T-helper 17 cell (primary cell): Measurements from ENCODE around the gene KLF1. TPM values are rescaled to one million over a fixed set of nuclear protein-coding genes. Genes with fewer than 3 reads are reported as not detected.
"Not testable (repeated sequence)": the region's sequence is repeated elsewhere in the genome, so short reads cannot be mapped to it uniquely, and the experiment has no call there.

Experiments
- ATAC-seq: fragments of 150-1000 bp; cut with Tn5 transposase; 2 replicates; pipeline ENCODE4 v1.10.0; 2021; ENCODE audit warnings: mild to moderate bottlenecking, moderate library complexity
- DNase-seq, 3 donors: peaks; one replicate each; pipeline versions ENCODE4 v3.0.0 to v3.0.0-alpha.2; 2020 to 2021
- H3K9me3 ChIP-seq: one replicate; pipeline ENCODE4 v1.7.0; 2013; ENCODE audit warnings: low read length, mild to moderate bottlenecking; ENCODE audit not compliant: control insufficient read depth, poor library complexity, severe bottlenecking
- H3K27ac Mint-ChIP-seq: one replicate; pipeline ENCODE4 v1.8.0; 2022; ENCODE audit warnings: mild to moderate bottlenecking, moderate library complexity, mixed read lengths
- H3K27me3 Mint-ChIP-seq: one replicate; pipeline ENCODE4 v1.8.0; 2022; ENCODE audit warnings: mixed read lengths
- H3K36me3 Mint-ChIP-seq: one replicate; pipeline ENCODE4 v1.8.0; 2022; ENCODE audit warnings: low read depth, mixed read lengths
- H3K4me1 Mint-ChIP-seq: one replicate; pipeline ENCODE4 v1.8.0; 2022; ENCODE audit warnings: mild to moderate bottlenecking, mixed read lengths
- H3K4me3 Mint-ChIP-seq: one replicate; pipeline ENCODE4 v1.8.0; 2022; ENCODE audit warnings: mild to moderate bottlenecking, moderate library complexity, mixed read lengths
- total RNA-seq, 4 donors: library from RNA in 2 of 4; stranded (reverse) in 2 of 4; gene quantifications; one replicate each; pipeline ENCODE4 v1.2.3 and lab custom pipeline; 2022 to 2026

KLF1 gene
- total RNA-seq (not detected), total RNA-seq (lab: John Stamatoyannopoulos, UW) (0 reads per million in 2 donors)

- no peaks in the 10 kb centered on the region for H3K9me3 ChIP-seq
- Mint-ChIP-seq H3K4me1 (peaks cover 27% of the 10 kb centered on the region), H3K27ac (no peak within 1 kb of the TSS), H3K36me3 (peaks cover 5% of the 10 kb centered on the region), H3K27me3 (no peaks in the 10 kb centered on the region), H3K4me3 (peak within 1 kb of the TSS; percentile 79)
- no peak for DNase-seq
- no peak for ATAC-seq
These were observed at the start of gene KLF1 for GRCh38 chr19:12886969-12887747. Gene KLF1, minus strand, starts transcription at chr19:12887201. Its CDS starts 61 bp downstream, at chr19:12887140.

DNA sequence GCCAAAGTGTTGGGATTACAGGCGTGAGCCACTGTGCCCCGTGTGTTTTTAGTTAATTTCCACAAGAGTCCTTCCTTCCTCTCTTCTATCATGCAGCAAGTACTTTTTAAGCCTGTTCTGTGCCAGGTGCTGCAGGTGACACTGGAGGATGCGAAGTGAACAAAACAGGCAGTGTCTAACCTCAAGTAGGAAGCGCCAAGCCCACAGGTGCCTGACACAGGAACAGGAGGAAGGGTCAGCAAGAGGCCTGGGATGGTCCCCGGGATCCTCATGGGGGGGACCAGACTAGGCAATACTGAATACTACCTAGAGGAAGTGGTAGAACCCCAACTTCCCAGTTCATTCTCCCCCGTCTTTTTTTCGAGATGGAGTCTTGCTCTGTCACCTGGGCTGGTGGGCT is 49.6 kb upstream of the KLF1 start:
- peaks cover 3% of the 10 kb centered on the region for H3K36me3 Mint-ChIP-seq
- H3K4me3 Mint-ChIP-seq = no peak overlapping the region
- no peaks in the 10 kb centered on the region for H3K27me3 Mint-ChIP-seq
- no peak for ATAC-seq
- no peaks in the 10 kb centered on the region for H3K9me3 ChIP-seq
- peaks cover 53% of the 10 kb centered on the region for H3K4me1 Mint-ChIP-seq
- H3K27ac Mint-ChIP-seq = peak overlapping the region; percentile 98
- no peak for DNase-seq

- DNase-seq = no peak
- H3K27ac Mint-ChIP-seq = no peak overlapping the region
- peaks cover 46% of the 10 kb centered on the region for H3K4me1 Mint-ChIP-seq
These were observed 48.1 kb upstream of the KLF1 start for GRCh38 chr19:12935071-12935470.

DNA sequence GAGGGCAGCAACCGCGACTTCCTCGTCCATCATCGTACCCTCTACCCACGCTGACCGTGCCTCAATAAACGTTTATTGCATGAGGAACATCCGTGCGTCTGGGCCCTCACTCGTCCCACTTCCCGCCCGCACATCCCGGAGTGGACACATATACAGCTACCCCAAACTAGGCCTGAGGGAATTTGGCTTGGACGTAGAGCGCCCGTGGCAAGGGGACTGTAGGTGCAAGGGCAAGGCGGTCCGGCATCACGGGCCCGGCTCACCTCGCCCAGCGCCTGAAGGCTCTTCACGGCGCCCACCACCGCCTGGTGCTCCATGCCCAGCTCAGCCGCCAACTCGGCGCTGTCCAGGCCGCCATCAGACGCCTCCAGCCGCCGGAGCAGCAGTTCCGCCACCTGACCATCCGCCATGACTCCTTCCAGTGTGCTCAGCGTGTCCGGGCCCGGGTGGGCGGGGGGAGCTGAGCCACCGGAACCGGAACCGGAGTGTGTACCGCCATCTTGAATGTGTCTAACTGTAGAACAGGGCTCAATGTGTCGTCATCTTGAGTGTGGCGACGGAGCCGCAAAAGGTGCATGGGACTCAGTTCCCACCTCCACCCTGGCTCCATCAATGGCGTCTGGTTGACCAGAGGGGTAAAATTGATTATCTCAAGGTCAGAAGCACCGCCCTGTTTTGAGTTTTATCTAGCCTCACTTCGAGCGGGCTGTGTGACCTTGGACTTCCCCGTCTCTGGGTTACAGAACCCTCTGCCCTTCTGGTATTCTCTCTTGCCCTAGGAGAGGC is 46.5 kb upstream of the KLF1 start, which contains the start of gene FARSA:
Gene FARSA (minus strand): TSS at position 425 of the 786 bp plus-strand sequence. CDS start 15 bp downstream, at position 410.
- Mint-ChIP-seq H3K27me3 (no peaks in the 10 kb centered on the region), H3K27ac (peak within 1 kb of the TSS; percentile 95), H3K4me3 (peak within 1 kb of the TSS; percentile 98), H3K4me1 (peaks cover 32% of the 10 kb centered on the region), H3K36me3 (no peaks in the 10 kb centered on the region)
- ATAC-seq (peak; percentile 64), DNase-seq (peak; percentile 75 to 83 (median 78))
- H3K9me3 ChIP-seq = no peaks in the 10 kb centered on the region

More at GRCh38 chr19:12935071-12935470, 48.1 kb upstream of the KLF1 start:
- H3K36me3 Mint-ChIP-seq = peaks cover 3% of the 10 kb centered on the region
- no peak for ATAC-seq
- no peaks in the 10 kb centered on the region for H3K27me3 Mint-ChIP-seq
- H3K4me3 Mint-ChIP-seq = no peak overlapping the region
- no peaks in the 10 kb centered on the region for H3K9me3 ChIP-seq

- DNase-seq (no peak), ATAC-seq (no peak)
- H3K9me3 ChIP-seq = no peaks in the 10 kb centered on the region
- Mint-ChIP-seq H3K4me1 (peaks cover 25% of the 10 kb centered on the region), H3K4me3 (peak overlapping the region; percentile 98), H3K27me3 (no peaks in the 10 kb centered on the region), H3K36me3 (peaks cover 3% of the 10 kb centered on the region), H3K27ac (peak overlapping the region; percentile 95)
These were observed 45.6 kb upstream of the KLF1 start for GRCh38 chr19:12932392-12933286.

DNA sequence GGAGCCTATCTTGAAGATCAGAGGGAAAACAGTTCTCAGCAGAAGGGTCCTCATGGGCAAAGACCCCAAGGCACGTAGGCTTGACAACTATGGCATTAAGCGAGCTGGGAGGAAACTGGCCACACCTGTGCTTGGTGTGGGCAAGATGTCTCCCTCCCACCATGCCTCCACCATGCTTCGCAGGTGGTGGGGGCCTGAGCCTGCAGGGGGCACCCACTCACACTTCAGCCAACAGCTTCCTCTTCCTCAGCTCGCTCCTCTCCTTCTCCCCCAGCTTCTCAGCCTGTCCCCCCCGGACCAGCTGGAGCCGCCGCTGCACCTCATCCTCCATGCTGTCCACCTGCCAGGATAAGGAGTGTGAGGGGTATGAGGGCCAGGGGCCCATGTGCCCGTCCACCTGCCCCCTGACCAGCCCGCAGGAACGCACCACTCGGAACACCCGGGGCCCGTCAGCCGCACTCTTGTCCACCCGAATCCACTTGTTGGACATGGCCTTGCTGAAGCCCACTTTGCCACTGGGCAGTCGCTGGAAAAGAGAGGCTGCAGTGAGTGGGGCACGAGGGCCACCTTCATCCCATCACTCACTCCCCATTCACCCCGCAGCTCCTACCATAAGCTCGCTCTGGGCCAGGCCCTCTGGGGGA is 43.1 kb upstream of the KLF1 start:
- Mint-ChIP-seq H3K27me3 (no peaks in the 10 kb centered on the region), H3K27ac (no peak overlapping the region), H3K4me3 (no peak overlapping the region), H3K4me1 (peaks cover 18% of the 10 kb centered on the region), H3K36me3 (peaks cover 3% of the 10 kb centered on the region)
- DNase-seq (no peak), ATAC-seq (no peak)
- no peaks in the 10 kb centered on the region for H3K9me3 ChIP-seq

- no peak for ATAC-seq
- Mint-ChIP-seq H3K27me3 (no peaks in the 10 kb centered on the region), H3K27ac (no peak overlapping the region), H3K4me1 (peaks cover 6% of the 10 kb centered on the region), H3K4me3 (no peak overlapping the region), H3K36me3 (peaks cover 8% of the 10 kb centered on the region)
- no peaks in the 10 kb centered on the region for H3K9me3 ChIP-seq
- DNase-seq = no peak
These were observed 37.8 kb upstream of the KLF1 start for GRCh38 chr19:12924621-12925310.

- H3K27me3 Mint-ChIP-seq = no peaks in the 10 kb centered on the region
- no peak for DNase-seq
- H3K4me3 Mint-ChIP-seq = no peak overlapping the region
- peaks cover 11% of the 10 kb centered on the region for H3K4me1 Mint-ChIP-seq
- H3K36me3 Mint-ChIP-seq = peaks cover 4% of the 10 kb centered on the region
- peak overlapping the region; percentile 32 for H3K27ac Mint-ChIP-seq
- H3K9me3 ChIP-seq = no peaks in the 10 kb centered on the region
- no peak for ATAC-seq
These were observed 36.0 kb upstream of the KLF1 start for GRCh38 chr19:12922959-12923358.

GRCh38 chr19:12921047-12921446 is 34.0 kb upstream of the KLF1 start:
- H3K4me3 Mint-ChIP-seq = no peak overlapping the region
- ATAC-seq = no peak

DNA sequence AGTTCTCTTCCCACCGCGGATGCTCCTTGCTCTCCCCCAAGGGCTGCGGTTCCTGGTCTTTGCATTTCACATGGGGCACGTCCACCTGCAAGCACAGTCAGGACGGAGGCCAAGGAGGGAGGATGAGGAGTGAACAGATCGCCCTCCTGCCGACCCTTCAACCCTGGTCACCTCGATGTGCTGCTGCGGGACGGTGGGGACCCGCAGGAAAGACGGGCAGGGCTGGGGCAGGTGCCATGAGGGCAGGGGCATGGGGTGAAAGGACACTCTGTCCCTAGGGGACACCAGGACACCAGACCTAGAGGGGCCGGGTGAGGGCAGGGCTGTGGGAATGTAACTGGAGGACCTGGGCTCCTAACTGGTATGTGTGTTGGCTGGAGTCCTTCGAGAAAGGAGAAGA is 31.3 kb upstream of the KLF1 start:
- Mint-ChIP-seq H3K4me3 (peak overlapping the region; percentile 84), H3K27me3 (no peaks in the 10 kb centered on the region), H3K36me3 (peaks cover 4% of the 10 kb centered on the region), H3K4me1 (peaks cover 22% of the 10 kb centered on the region), H3K27ac (peak overlapping the region; percentile 90)
- ATAC-seq (no peak), DNase-seq (no peak)
- H3K9me3 ChIP-seq = no peaks in the 10 kb centered on the region

More at GRCh38 chr19:12921047-12921446, 34.0 kb upstream of the KLF1 start:
- Mint-ChIP-seq H3K4me1 (peaks cover 14% of the 10 kb centered on the region), H3K27ac (peak overlapping the region; percentile 90), H3K27me3 (no peaks in the 10 kb centered on the region), H3K36me3 (peaks cover 4% of the 10 kb centered on the region)
- DNase-seq = no peak
- no peaks in the 10 kb centered on the region for H3K9me3 ChIP-seq

GRCh38 chr19:12915860-12916259 is 28.9 kb upstream of the KLF1 start:
- H3K4me1 Mint-ChIP-seq = peaks cover 20% of the 10 kb centered on the region
- ATAC-seq, H3K9me3 ChIP-seq, H3K27ac Mint-ChIP-seq, H3K27me3 Mint-ChIP-seq, H3K36me3 Mint-ChIP-seq, DNase-seq: not testable (repeated sequence)
- H3K4me3 Mint-ChIP-seq = peak overlapping the region; percentile 50
